Smooth muscle cell of the brain vasculature (primary cell): ENCODE data around the gene BCS1L.

Source experiments
- DNase-seq: peaks from one replicate; pipeline ENCODE4 v3.0.0-alpha.2; 2012; ENCODE audit warnings: low read depth, low spot score

Gene BCS1L, protein sequence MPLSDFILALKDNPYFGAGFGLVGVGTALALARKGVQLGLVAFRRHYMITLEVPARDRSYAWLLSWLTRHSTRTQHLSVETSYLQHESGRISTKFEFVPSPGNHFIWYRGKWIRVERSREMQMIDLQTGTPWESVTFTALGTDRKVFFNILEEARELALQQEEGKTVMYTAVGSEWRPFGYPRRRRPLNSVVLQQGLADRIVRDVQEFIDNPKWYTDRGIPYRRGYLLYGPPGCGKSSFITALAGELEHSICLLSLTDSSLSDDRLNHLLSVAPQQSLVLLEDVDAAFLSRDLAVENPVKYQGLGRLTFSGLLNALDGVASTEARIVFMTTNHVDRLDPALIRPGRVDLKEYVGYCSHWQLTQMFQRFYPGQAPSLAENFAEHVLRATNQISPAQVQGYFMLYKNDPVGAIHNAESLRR

DNA sequence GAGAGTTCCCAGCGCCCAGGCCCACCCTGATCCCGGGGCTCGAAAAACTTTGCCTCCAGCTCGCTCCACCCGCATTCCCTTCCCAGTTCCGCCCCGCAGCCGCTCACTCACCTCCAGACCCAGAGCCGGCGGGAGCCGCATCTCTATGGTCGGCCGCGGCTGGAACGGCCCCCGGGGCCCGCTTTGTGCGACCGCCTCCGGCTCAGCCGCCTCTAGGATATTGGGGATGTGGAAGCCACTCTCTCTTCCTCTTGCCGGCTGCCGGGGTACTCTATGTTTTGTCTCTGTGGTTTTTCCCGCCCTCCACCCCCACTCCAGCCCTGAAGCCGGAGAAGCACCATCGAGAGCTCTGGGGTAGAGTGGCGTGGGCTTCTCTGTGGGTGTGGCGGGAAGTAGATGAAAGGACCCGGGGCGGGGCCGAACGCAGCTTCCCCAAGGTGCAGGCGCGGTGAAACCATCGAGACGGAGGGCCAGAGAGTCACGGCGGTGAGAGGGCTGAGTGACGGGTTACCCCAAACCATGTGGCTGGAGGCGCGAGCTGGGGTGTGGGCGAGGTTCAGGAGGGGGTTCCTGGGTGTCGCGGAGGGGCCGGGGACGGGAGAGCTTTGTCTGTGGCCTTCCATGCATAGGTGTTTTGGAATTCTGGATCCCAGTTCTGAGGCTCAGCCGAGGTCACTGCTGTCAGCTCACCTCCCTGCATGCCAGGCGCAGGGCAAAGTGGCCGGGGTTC is at the start of gene BCS1L, which contains the start of gene ZNF142:
Gene BCS1L, plus strand, starts transcription at position 426 of the 730 bp plus-strand sequence. CDS start 1,305 bp downstream, outside the sequence.
Gene ZNF142, minus strand, starts transcription at position 366 of the 730 bp plus-strand sequence. CDS start 3,194 bp downstream, outside the sequence.
- DNase-seq: peak; percentile 47

DNA sequence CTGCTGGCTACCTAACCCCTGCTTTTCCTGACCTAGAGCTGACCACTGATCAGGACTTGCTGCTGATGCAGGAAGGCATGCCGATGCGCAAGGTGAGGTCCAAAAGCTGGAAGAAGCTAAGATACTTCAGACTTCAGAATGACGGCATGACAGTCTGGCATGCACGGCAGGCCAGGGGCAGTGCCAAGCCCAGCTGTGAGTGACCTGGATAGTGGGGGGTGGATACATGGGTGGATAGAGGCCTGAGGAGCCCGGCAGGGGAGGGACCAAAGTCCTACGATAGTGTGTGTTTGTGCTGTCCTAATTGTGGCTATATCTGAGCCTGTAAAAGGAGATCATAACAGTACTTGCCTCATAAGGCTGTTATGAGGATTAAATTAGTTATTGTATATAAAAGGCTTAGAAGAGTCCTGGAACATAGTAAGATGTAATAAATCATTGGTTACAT is 43.6 kb upstream of the BCS1L start:
- no peak for DNase-seq

GRCh38 chr2:218618102-218618860 is 41.2 kb upstream of the BCS1L start:
- no peak for DNase-seq

DNA sequence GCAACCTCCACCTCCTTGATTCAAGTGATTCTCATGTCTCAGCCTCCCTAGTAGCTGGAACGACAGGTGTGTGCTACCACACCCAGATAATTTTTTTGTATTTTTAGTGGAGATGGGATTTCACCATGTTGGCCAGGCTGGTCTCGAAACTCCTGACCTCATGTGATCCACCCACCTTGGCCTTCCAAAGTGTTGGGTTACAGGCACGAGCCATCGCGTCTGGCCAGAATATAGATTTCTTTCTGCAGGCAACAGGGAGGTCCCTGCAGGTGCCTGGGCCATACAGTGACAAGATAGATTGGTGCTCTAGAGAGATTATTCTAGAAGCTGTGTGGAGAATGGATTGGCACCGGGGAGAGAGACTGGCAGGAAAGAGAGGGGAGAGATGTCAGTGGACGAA is 38.5 kb upstream of the BCS1L start:
- no peak for DNase-seq

- DNase-seq: no peak
Observed at GRCh38 chr2:218622606-218623365, 36.7 kb upstream of the BCS1L start.

GRCh38 chr2:218623366-218623705 is 36.1 kb upstream of the BCS1L start:
- no peak for DNase-seq

GRCh38 chr2:218626369-218626768 is 33.1 kb upstream of the BCS1L start:
- no peak for DNase-seq

- DNase-seq: no peak
Observed at GRCh38 chr2:218627939-218628338, 31.5 kb upstream of the BCS1L start.

DNA sequence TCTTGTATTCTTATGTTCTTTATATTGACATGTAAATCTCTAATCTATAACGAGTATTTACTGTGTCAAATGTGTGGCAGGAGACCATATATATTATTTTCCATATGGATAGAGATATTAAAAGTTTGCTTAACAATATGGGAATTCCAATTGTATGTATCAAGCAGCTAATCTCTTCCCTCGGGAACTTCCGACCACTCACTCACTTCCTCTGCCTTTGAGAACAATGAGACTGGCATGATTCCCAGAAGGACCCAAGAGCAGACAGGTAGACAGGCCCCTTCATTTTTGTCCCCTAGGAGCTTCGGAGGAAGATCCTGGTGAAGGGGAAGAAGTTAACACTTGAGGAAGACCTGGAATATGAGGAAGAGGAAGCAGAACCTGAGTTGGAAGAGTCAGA is 27.6 kb upstream of the BCS1L start:
- no peak for DNase-seq

GRCh38 chr2:218635719-218636118 is 23.8 kb upstream of the BCS1L start:
- DNase-seq: no peak

GRCh38 chr2:218638372-218638771 is 21.1 kb upstream of the BCS1L start:
- DNase-seq: no peak

DNA sequence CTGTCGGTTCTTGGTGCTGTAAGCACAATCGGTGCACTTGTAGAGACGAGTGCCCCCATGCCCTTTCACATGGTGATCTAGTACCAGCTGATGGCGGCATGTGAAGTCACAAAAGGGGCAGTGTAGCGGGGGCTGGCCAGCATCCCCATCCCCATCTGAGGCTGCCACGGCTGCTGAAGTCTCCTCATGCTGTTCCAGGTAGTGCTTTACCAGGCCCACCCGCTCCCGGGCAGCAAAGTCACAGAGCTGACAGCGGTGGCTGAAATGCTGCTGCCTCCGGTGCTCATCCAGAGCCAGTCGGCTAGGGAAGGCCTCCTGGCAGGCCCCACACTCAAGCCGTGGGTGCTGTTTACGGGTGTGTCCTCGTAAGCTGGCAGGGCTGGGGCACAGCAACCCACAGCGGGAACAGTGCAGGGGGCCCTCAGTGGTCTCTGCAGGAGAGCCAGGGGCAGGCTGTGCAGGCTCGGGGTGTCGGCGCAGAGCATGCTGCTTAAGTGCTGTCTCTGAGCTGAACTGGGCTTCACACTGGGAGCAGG is 17.3 kb upstream of the BCS1L start:
- no peak for DNase-seq

DNA sequence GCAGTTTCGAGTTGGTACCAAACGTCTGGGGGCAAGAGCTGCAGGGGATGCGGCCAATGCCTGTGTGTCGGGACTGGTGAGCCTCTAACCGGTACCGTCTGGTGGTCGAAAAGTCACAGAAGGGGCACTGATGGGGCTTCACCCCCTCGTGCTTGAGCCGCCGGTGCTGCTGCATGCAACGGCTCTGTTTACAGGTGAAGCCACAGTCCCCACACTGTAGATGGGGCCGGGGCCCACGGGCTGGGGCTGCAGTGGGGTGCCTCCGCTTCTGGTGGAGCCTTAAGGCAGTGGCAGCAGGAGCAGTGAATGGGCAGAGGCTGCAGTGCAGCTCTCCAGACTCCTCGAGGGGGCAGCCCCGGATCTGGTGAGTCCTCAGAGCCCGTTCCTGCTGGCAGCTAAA is 16.7 kb upstream of the BCS1L start:
- no peak for DNase-seq

DNA sequence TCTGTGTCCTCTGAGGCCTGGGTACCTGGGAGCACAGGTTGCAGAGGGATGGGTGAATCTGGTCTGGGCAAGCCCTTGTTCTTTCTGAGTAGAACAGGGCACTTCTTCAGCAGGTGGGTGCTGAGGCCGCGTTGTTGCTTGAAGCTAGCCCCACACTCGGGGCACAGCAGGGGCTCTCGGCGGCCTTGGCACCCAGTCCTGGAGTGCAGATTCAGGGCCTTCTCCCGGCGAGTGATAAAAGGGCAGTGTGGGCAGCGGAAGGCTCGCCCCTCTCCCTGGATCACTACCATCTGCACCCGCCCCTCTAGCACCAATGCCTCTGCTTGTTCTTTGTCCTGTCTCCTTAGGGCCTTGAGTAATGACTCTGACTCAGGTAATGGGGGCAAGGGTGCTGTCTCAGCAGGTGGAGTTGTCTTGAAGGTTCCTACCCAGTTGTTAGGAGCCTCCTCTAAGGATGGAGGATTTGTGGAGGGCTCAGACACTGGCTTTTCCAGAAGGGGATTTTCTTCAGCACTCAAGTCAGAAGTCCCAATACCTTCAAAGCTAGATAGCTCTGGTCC is 15.7 kb upstream of the BCS1L start:
- DNase-seq: no peak

DNA sequence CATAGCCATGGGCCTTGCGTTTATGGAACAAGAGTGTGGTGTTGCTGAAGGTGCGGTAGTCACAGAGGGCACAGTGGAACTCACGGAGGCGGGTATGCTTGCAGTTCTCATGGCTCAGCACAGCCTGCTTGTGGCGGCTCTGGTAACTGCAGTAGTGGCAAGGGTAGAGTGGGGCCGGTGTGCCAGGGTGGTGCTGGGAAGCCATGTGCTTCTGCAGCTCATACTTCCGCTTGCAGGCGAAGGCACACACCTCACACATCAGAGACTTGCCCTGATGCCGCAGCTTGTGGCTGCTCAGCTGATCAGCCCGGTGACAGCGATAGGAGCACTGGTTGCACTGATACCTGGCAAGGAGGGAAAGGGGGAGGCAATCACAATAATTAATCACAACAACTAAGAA is 14.8 kb upstream of the BCS1L start:
- no peak for DNase-seq

GRCh38 chr2:218645126-218645525 is 14.4 kb upstream of the BCS1L start:
- no peak for DNase-seq

GRCh38 chr2:218648088-218648786 is 11.2 kb upstream of the BCS1L start:
- DNase-seq: no peak

DNA sequence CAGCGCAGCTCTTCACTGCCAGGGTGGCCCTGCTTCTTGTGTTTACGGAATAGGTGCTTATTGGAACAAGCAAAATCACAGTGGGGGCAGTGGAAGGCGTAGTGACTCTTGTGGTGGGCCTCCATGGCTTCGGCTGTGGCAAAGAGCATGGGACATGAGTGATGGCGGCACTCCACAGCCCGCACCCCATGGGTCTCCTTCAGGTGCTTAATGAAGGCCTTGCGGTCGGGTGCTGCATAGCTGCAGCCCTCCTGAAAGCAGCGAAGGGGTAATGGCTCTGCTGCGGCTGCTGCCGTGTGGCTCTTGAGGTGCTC is 10.7 kb upstream of the BCS1L start:
- DNase-seq: no peak

DNA sequence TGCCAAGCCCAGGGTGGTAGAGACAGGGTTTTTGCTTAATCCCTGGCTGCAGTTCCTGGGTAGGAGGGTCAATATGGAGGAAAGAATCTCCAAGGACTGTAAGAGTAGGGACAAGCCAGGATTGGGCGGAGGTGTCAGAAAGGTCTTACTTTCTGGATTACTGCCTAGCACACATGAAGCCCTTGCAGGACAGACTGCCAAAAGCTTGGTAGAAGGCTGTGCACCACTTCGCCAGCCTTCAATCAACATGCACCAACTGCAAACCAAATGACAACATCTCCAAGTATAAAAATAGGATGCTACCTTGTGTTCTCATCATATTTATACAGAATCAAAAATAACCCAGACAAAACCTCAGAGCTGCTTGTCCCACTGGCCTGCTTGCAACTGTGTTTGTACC is 3.7 kb upstream of the BCS1L start:
- no peak for DNase-seq

DNA sequence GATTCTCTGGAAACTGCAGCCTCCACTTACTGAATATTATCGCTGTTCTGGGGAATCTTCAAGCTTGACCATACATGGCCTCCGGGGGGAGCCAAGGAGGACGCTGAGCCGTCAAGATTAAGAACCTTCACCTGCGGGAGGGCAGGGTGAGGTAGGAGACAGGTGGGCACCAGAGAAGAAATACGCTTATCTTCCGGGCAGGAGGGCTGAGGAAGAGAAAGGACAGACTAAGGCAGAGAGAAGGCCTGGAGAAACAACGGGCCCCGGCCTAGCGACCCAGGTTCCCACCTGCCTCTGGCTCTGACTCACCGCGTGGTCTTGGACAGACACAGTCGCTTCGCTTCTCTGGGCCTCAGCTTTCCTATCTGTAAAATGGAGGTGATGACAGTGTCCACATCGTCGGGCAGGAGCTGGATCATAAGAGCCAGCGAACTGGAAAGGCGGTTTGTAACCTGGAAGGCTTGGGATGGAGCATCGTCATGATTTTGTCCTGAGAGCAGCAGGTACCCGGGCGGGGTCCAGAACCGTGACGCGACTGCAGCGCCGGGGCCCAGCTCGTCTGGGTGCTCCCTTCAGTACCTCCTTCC is 719 bp upstream of the BCS1L start:
- no peak for DNase-seq
